IMR-90 (cell line): ENCODE results near the gene PPP2R2D. TPM values are rescaled to one million over a fixed set of nuclear protein-coding genes. Genes with fewer than 3 reads are reported as not detected.

Source experiments
- ATAC-seq: fragments of 200-7000 bp; cut with Tn5 transposase; 2 replicates; pipeline ENCODE4 v1.9.1; 2020; ENCODE audit warnings: low read depth, mild to moderate bottlenecking, moderate library complexity
- BruUV-seq: library from RNA; stranded (reverse); fragments of 400-500 nt; replicated peaks from 2 replicates; lab custom pipeline; 2021; lab: Mats Ljungman, UMichigan
- CTCF ChIA-PET: fragments of 300-600 bp; formaldehyde crosslinking; extraction: SDS; loops from one replicate; lab custom pipeline; 2021; ENCODE audit warnings: antibody characterized with exemption; lab: Yijun Ruan, JAX
- POLR2A ChIA-PET: fragments of 300-600 bp; sonication (Branson Sonifier 250); formaldehyde crosslinking; loops from one replicate; lab custom pipeline; 2022; ENCODE audit warnings: antibody characterized with exemption; ENCODE audit not compliant: unreplicated experiment; lab: Charles Lee
- DNase-seq: peaks from one replicate; pipeline ENCODE4 v3.0.0; 2013
- H2AFZ ChIP-seq: replicated peaks from 2 replicates; pipeline ENCODE3; 2013; ENCODE audit warnings: low read length, mild to moderate bottlenecking; ENCODE audit not compliant: poor library complexity
- H2AK5ac ChIP-seq: 2 replicates; pipeline ENCODE4 v1.6.1; 2013; ENCODE audit warnings: low read depth, low read length, inconsistent platforms
- H2AK9ac ChIP-seq: replicated peaks from 2 replicates; pipeline ENCODE3; 2013; ENCODE audit warnings: mild to moderate bottlenecking, low read depth, low read length, moderate library complexity; ENCODE audit not compliant: poor library complexity
- H2BK120ac ChIP-seq: 2 replicates; pipeline ENCODE4 v1.6.1; 2013; ENCODE audit warnings: low read depth, low read length, inconsistent platforms
- H2BK15ac ChIP-seq: 3 replicates; pipeline ENCODE4 v1.6.1; 2013; ENCODE audit warnings: low read depth, low read length, inconsistent platforms
- H2BK20ac ChIP-seq: 2 replicates; pipeline ENCODE4 v1.6.1; 2013; ENCODE audit warnings: low read depth, mild to moderate bottlenecking, inconsistent platforms, low read length, moderate library complexity
- H2BK5ac ChIP-seq: 2 replicates; pipeline ENCODE4 v1.6.1; 2013; ENCODE audit warnings: mild to moderate bottlenecking, low read depth, low read length, inconsistent platforms; ENCODE audit not compliant: poor library complexity, severe bottlenecking
- H3K14ac ChIP-seq: replicated peaks from 2 replicates; pipeline ENCODE4 v1.6.1; 2013; ENCODE audit warnings: low read depth, low read length, inconsistent platforms
- H3K18ac ChIP-seq: 2 replicates; pipeline ENCODE4 v1.6.1; 2013; ENCODE audit warnings: low read depth, low read length, control low read depth
- H3K23ac ChIP-seq: 2 replicates; pipeline ENCODE4 v1.6.1; 2013; ENCODE audit warnings: low read depth, low read length, inconsistent platforms
- H3K27ac ChIP-seq: 2 replicates; pipeline ENCODE4 v1.5.1; 2013; ENCODE audit warnings: mild to moderate bottlenecking, control low read depth, low read length; ENCODE audit not compliant: insufficient read depth
- H3K27me3 ChIP-seq: 2 replicates; pipeline ENCODE4 v1.6.1; 2013; ENCODE audit warnings: low read length; ENCODE audit not compliant: control insufficient read depth, insufficient read depth
- H3K36me3 ChIP-seq: 2 replicates; pipeline ENCODE4 v1.6.1; 2013; ENCODE audit warnings: low read length, mixed read lengths; ENCODE audit not compliant: control insufficient read depth, insufficient read depth
- H3K4ac ChIP-seq: 2 replicates; pipeline ENCODE4 v1.6.1; 2013; ENCODE audit warnings: low read depth, low read length, inconsistent platforms
- H3K4me1 ChIP-seq: 2 replicates; pipeline ENCODE4 v1.6.1; 2013; ENCODE audit warnings: low read length, mixed read lengths; ENCODE audit not compliant: control insufficient read depth, insufficient read depth
- H3K4me2 ChIP-seq: 2 replicates; pipeline ENCODE4 v1.6.1; 2013; ENCODE audit warnings: low read depth, mild to moderate bottlenecking, control low read depth, low read length, moderate library complexity
- H3K4me3 ChIP-seq: 2 replicates; pipeline ENCODE4 v1.5.1; 2013; ENCODE audit warnings: low read depth, mild to moderate bottlenecking, control low read depth, low read length, moderate library complexity; ENCODE audit not compliant: insufficient read depth
- H3K56ac ChIP-seq: 2 replicates; pipeline ENCODE4 v1.6.1; 2013; ENCODE audit warnings: low read length, inconsistent platforms; ENCODE audit not compliant: insufficient read depth; ENCODE audit errors: extremely low read depth
- H3K79me1 ChIP-seq, 2 experiments: 2 replicates each; pipeline ENCODE4 v1.6.1; 2013; ENCODE audit warnings: low read length in 2 of 2, inconsistent platforms in 1 of 2, low read depth in 1 of 2
- H3K9ac ChIP-seq: 2 replicates; pipeline ENCODE4 v1.6.1; 2013; ENCODE audit warnings: low read depth, low read length, control low read depth
- H3K9me1 ChIP-seq: 2 replicates; pipeline ENCODE4 v1.6.1; 2013; ENCODE audit warnings: low read length, inconsistent platforms; ENCODE audit not compliant: insufficient read depth
- H3K9me3 ChIP-seq: 2 replicates; pipeline ENCODE4 v1.6.1; 2013; ENCODE audit warnings: low read length; ENCODE audit not compliant: control insufficient read depth, insufficient read depth
- H4K20me1 ChIP-seq: 2 replicates; pipeline ENCODE4 v1.6.1; 2013; ENCODE audit warnings: low read length, inconsistent platforms; ENCODE audit not compliant: insufficient read depth
- H4K5ac ChIP-seq: 2 replicates; pipeline ENCODE4 v1.6.1; 2013; ENCODE audit warnings: mild to moderate bottlenecking, low read depth, low read length, control low read depth
- H4K8ac ChIP-seq, 2 experiments: 2 replicates each; pipeline ENCODE4 v1.6.1; 2013; ENCODE audit warnings: low read depth in 2 of 2, low read length in 2 of 2, control low read depth in 1 of 2, inconsistent platforms in 1 of 2
- H4K91ac ChIP-seq: 2 replicates; pipeline ENCODE4 v1.6.1; 2013; ENCODE audit warnings: low read depth, low read length, inconsistent platforms; ENCODE audit not compliant: insufficient read depth
- NFE2L2 ChIP-seq: fragments of 150-350 bp; IDR thresholded peaks from 2 replicates; pipeline ENCODE4 v1.6.1; 2016; ENCODE audit warnings: low read depth, mild to moderate bottlenecking, low read length
- RFX5 ChIP-seq: IDR thresholded peaks from 2 replicates; pipeline ENCODE4 v1.8.0; 2012; ENCODE audit warnings: low read depth, mild to moderate bottlenecking, low read length, moderate library complexity
- WGBS, 2 experiments: methylation state at CpG; one replicate each; pipeline versions ENCODE4 v1.1.5 to v1.1.7; 2013; ENCODE audit warnings: missing lambda C conversion rate in 2 of 2; ENCODE audit not compliant: insufficient read length in 1 of 2; ENCODE audit errors: extremely low coverage in 2 of 2; 5-methylcytosine and 5-hydroxymethylcytosine counted together
- dilution Hi-C: fragments of 300-500 bp; cut with HindIII; formaldehyde crosslinking; loops from one replicate; pipeline ENCODE4 v1.14.3; 2018; ENCODE audit warnings: low sequenced_read_pairs; ENCODE audit not compliant: unreplicated experiment
- in situ Hi-C: fragments of 300-500 bp; cut with MboI; formaldehyde crosslinking; loops from 3 replicates; pipeline ENCODE4 v1.14.3; 2019; ENCODE audit warnings: low sequenced_read_pairs, inconsistent platforms, mixed read lengths
- intact Hi-C: fragments of 100-400 bp; cut with micrococcal nuclease; formaldehyde crosslinking; loops from 2 replicates; pipeline ENCODE4 v1.10.0; 2022
- polyA plus RNA-seq, 3 experiments: library from polyadenylated mRNA; depleted of rRNA; stranded (reverse); fragments of >200 nt; gene quantifications; 2 replicates each; pipeline ENCODE4 v1.2.3, GENCODE V29; 2012; ENCODE audit warnings: low replicate concordance in 1 of 3
- total RNA-seq: library from RNA; depleted of rRNA; stranded (reverse); fragments of >200 nt; gene quantifications from 2 replicates; pipeline ENCODE4 v1.2.3, GENCODE V29; 2012

PPP2R2D gene
- total and polyA plus RNA-seq, 2 of the 4 experiments (the other 2 are of a cell fraction), result 22.8 to 23.8 TPM

- no peak overlapping the region for H4K8ac ChIP-seq
- H3K9ac ChIP-seq, result no peak overlapping the region
- H3K9me1 ChIP-seq, result peaks cover 11% of the 10 kb centered on the region; the same call in 1 of the 2 replicates
- H2AFZ ChIP-seq, result no peak overlapping the region
- no peak overlapping the region for H2BK5ac ChIP-seq
- H2BK120ac ChIP-seq, result no peak overlapping the region
- no peak overlapping the region for H2BK15ac ChIP-seq
- peaks cover 25% of the 10 kb centered on the region for H3K36me3 ChIP-seq
- no peak overlapping the region for H2BK20ac ChIP-seq
- no peak overlapping the region for H3K56ac ChIP-seq
- ATAC-seq, result no peak
- H3K27ac ChIP-seq, result no peak overlapping the region
- BruUV-seq, result no TSS peak
- H3K23ac ChIP-seq, result no peak overlapping the region
- no peak overlapping the region for H3K18ac ChIP-seq
- no peak for DNase-seq
- H3K9me3 ChIP-seq, result no peaks in the 10 kb centered on the region
- WGBS, 2 experiments, result 100% methylated on average over 3 of the region's 9 CpGs; no CpG with 5 or more reads in 1 of the 2 experiments
- dilution Hi-C loops, result no loop called here
- intact Hi-C loops, result no loop called here
- H3K79me1 ChIP-seq, result peaks cover 29 to 70% of the 10 kb centered on the region in 2 experiments
- no peak overlapping the region for H3K4ac ChIP-seq
- H4K91ac ChIP-seq, result no peak overlapping the region
- H3K4me1 ChIP-seq, result no peaks in the 10 kb centered on the region
- ChIA-PET POLR2A (no interaction called here), CTCF (no interaction called here)
- peaks cover 27% of the 10 kb centered on the region for H4K20me1 ChIP-seq
- TF ChIP-seq RFX5 (no peak), NFE2L2 (peak; percentile 42; the same call in 1 of the 2 replicates)
- H4K5ac ChIP-seq, result no peak overlapping the region
- H3K14ac ChIP-seq, result no peak overlapping the region
- H3K4me3 ChIP-seq, result no peak overlapping the region
- in situ Hi-C loops, result no loop called here
- H2AK9ac ChIP-seq, result no peak overlapping the region
- H3K4me2 ChIP-seq, result no peak overlapping the region
- no peak overlapping the region for H2AK5ac ChIP-seq
- no peaks in the 10 kb centered on the region for H3K27me3 ChIP-seq
Measured at GRCh38 chr10:131936294-131936693, 35.5 kb downstream of the PPP2R2D start.
